C4-2B (cell line): ENCODE results near the gene ENOX2.

Source experiments
- CTCF ChIP-seq: fragments of 450-650 bp; conservative IDR thresholded peaks from 2 replicates; pipeline ENCODE4 v1.5.1; 2017; ENCODE audit warnings: mild to moderate bottlenecking
- ZFX ChIP-seq: fragments of 450-650 bp; IDR thresholded peaks from 2 replicates; pipeline ENCODE4 v1.6.1; 2017

DNA sequence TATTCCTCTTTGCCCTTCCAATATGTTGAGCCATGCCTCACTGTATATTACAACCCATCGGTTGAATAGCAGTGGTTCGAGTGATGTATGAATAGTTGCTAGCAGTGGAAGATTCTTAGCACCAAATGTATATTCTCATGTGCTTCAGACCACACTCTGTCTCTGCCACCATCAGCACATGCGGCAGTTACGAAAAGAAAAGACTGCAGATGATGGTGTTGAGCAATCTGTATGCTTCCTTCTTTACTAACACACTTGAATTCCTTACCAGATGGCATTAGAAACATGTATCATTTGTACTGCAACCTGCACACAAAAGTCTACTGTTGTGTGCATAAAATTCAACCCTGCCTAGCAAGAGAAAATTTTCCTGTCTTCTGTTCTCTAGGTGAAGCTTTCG, 214.6 kb downstream of the ENOX2 start:
- TF ChIP-seq CTCF (no peak), ZFX (no peak)
